ENCODE data around the gene LAMA3. TPM values are rescaled to one million over a fixed set of nuclear protein-coding genes. Genes with fewer than 3 reads are reported as not detected.

Gene LAMA3
- total RNA-seq, 1 donor = 5.2 TPM

- no peak overlapping the region for H3K4me3 ChIP-seq (ENCODE audit: low read depth, low read length)
- DNase-seq (ENCODE audit: low read depth) = no peak
- TF ChIP-seq CTCF (IDR thresholded peaks at IDR 0.05; ENCODE audit: insufficient read depth, low read depth, low read length) = no peak
These were observed 153.1 kb downstream of the LAMA3 start for GRCh38 chr18:23842305-23842704.

DNA sequence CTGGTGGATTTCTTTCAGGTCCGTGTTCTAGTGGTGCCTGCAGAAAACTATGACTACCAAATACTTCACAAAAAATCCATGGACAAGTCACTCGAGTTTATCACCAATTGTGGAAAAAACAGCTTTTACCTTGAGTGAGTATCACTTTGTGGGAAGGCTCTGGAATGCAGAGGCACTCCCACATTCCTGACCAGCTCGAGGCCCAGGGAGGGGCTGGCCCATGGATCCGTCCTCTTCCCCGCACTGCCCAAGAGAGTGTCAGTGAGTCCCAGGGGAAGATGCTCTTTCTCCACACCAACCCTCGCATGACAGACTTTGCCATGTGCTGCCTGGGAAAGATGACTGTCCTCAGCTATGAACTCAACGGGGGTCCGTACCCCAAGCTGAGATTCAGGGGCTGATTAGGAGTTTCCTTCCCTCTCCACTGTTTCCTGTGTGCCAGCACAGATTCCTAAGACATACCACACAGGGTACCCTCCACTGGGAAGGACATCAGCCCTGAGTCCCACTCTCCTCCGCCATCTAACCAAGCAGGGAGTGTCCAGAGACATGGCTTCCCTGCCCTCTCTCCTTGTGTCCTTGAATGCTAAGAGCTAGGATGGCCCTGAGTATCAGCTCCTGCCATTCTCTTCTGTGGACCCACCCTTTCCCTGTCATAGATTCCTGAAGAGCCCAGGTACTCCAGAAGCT is 155.9 kb downstream of the LAMA3 start:
- H3K4me3 ChIP-seq (ENCODE audit: low read depth, low read length) = no peak overlapping the region
- DNase-seq (ENCODE audit: low read depth) = no peak

DNA sequence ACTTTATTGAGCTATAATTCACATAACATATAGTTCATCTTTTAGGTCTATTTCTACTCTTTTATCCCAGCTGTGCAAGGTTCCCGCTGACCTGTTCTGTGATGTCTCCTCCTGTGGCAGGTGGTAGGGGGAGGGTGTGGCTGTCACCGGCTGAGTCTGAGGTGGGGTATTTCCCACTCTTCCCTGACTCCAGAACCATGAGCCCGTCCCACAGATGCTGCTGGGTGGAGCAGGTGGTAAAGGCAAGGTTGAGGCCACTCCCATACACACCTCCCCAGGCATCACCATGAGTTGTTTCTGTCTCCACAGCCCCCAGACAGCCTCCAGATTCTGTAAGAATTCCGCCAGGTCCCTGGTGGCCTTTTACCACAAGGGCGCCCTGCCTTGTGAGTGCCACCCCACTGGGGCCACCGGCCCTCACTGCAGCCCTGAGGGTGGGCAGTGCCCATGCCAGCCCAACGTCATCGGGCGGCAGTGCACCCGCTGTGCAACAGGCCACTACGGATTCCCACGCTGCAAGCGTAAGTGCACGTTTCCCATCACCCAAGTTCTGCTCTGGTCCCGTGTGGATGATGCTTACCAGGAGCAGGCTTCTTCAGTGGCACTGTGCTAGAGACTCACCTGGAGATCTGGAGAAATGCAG is 156.9 kb downstream of the LAMA3 start:
- no peak for TF ChIP-seq CTCF (IDR thresholded peaks at IDR 0.05; ENCODE audit: insufficient read depth, low read depth, low read length)
- DNase-seq (ENCODE audit: low read depth) = no peak

More for the DNA sequence above, 155.9 kb downstream of the LAMA3 start:
- TF ChIP-seq CTCF (IDR thresholded peaks at IDR 0.05; ENCODE audit: insufficient read depth, low read depth, low read length) = no peak

GRCh38 chr18:23847321-23847986 is 158.2 kb downstream of the LAMA3 start:
- no peak for TF ChIP-seq CTCF (IDR thresholded peaks at IDR 0.05; ENCODE audit: insufficient read depth, low read depth, low read length)
- H3K4me3 ChIP-seq (ENCODE audit: low read depth, low read length) = no peak overlapping the region
- no peak for DNase-seq (ENCODE audit: low read depth)

More for the DNA sequence above, 156.9 kb downstream of the LAMA3 start:
- no peak overlapping the region for H3K4me3 ChIP-seq (ENCODE audit: low read depth, low read length)

- no peak for DNase-seq (ENCODE audit: low read depth)
- no peak overlapping the region for H3K4me3 ChIP-seq (ENCODE audit: low read depth, low read length)
- TF ChIP-seq CTCF (IDR thresholded peaks at IDR 0.05; ENCODE audit: insufficient read depth, low read depth, low read length) = no peak
These were observed 159.9 kb downstream of the LAMA3 start for GRCh38 chr18:23849141-23849540.

GRCh38 chr18:23850215-23850614 is 161.0 kb downstream of the LAMA3 start:
- no peak for TF ChIP-seq CTCF (IDR thresholded peaks at IDR 0.05; ENCODE audit: insufficient read depth, low read depth, low read length)
- no peak for DNase-seq (ENCODE audit: low read depth)
- no peak overlapping the region for H3K4me3 ChIP-seq (ENCODE audit: low read depth, low read length)
